Activated CD4-positive, alpha-beta T cell treated with anti-CD3 and anti-CD28 coated beads, Interleukin-2, amount 10 ng/mL, durations not matched to agents 7 days and 5 days (primary cell): Measurements from ENCODE around the gene LRRIQ3. TPM values are rescaled to one million over a fixed set of nuclear protein-coding genes. Genes with fewer than 3 reads are reported as not detected.
"Not testable (repeated sequence)": the region's sequence is repeated elsewhere in the genome, so short reads cannot be mapped to it uniquely, and the experiment has no call there.

ENCODE experiments used
- CTCF ChIA-PET: fragments of 350-600 bp; sonication (Branson Sonifier 250); formaldehyde crosslinking; loops from one replicate; lab custom pipeline; 2021; ENCODE audit warnings: antibody characterized with exemption; lab: Charles Lee
- POLR2A ChIA-PET: fragments of 350-600 bp; sonication (Branson Sonifier 250); formaldehyde crosslinking; loops from one replicate; lab custom pipeline; 2021; ENCODE audit warnings: antibody characterized with exemption; lab: Charles Lee
- DNase-seq: peaks from one replicate; pipeline ENCODE4 v3.0.0-alpha.2; 2020
- H3K27ac Mint-ChIP-seq: one replicate; pipeline ENCODE4 v1.8.0; 2021; ENCODE audit warnings: mild to moderate bottlenecking, moderate library complexity, mixed read lengths
- H3K27me3 Mint-ChIP-seq: one replicate; pipeline ENCODE4 v1.8.0; 2021; ENCODE audit warnings: mixed read lengths
- H3K36me3 Mint-ChIP-seq: one replicate; pipeline ENCODE4 v1.8.0; 2021; ENCODE audit warnings: low read depth, mixed read lengths
- H3K4me1 Mint-ChIP-seq: one replicate; pipeline ENCODE4 v1.8.0; 2021; ENCODE audit warnings: mixed read lengths
- H3K4me3 Mint-ChIP-seq: one replicate; pipeline ENCODE4 v1.8.0; 2021; ENCODE audit warnings: mild to moderate bottlenecking, moderate library complexity, mixed read lengths
- H3K9me3 Mint-ChIP-seq: one replicate; pipeline ENCODE4 v1.8.0; 2021; ENCODE audit warnings: mixed read lengths
- total RNA-seq, 2 experiments: library from RNA; stranded (reverse); gene quantifications; one replicate each; pipeline ENCODE4 v1.2.3, GENCODE V29; 2021

LRRIQ3 gene
- total RNA-seq, 2 experiments from 2014 or later: 1.3 to 1.5 TPM

GRCh38 chr1:74195339-74195738 is 2.6 kb downstream of the LRRIQ3 start:
- no peak overlapping the region for H3K4me3 Mint-ChIP-seq
- peaks cover 27% of the 10 kb centered on the region for H3K4me1 Mint-ChIP-seq
- CTCF ChIA-PET: no interaction called here
- no peak overlapping the region for H3K27ac Mint-ChIP-seq
- H3K9me3 Mint-ChIP-seq: no peaks in the 10 kb centered on the region
- H3K27me3 Mint-ChIP-seq: peaks cover 1% of the 10 kb centered on the region
- H3K36me3 Mint-ChIP-seq: peaks cover 9% of the 10 kb centered on the region
- DNase-seq: no peak
- POLR2A ChIA-PET: no interaction called here

- no peak for DNase-seq
- ChIA-PET CTCF (no interaction called here), POLR2A (no interaction called here)
- Mint-ChIP-seq H3K4me3 (no peak overlapping the region), H3K4me1 (peaks cover 17% of the 10 kb centered on the region), H3K9me3 (no peaks in the 10 kb centered on the region), H3K36me3 (peaks cover 5% of the 10 kb centered on the region), H3K27ac (no peak overlapping the region), H3K27me3 (peaks cover 1% of the 10 kb centered on the region)
Measured at GRCh38 chr1:74193908-74194307, 4.1 kb downstream of the LRRIQ3 start.

GRCh38 chr1:74180490-74180889 is 17.5 kb downstream of the LRRIQ3 start:
- Mint-ChIP-seq H3K4me1 (no peaks in the 10 kb centered on the region), H3K4me3 (no peak overlapping the region), H3K27me3 (no peaks in the 10 kb centered on the region), H3K9me3 (peaks cover under 1% of the 10 kb centered on the region), H3K36me3 (no peaks in the 10 kb centered on the region), H3K27ac (no peak overlapping the region)
- ChIA-PET CTCF (no interaction called here), POLR2A (no interaction called here)
- DNase-seq: no peak

GRCh38 chr1:74174423-74174822 is 23.6 kb downstream of the LRRIQ3 start:
- H3K27ac Mint-ChIP-seq, CTCF ChIA-PET, H3K36me3 Mint-ChIP-seq, POLR2A ChIA-PET, H3K27me3 Mint-ChIP-seq, H3K4me3 Mint-ChIP-seq, DNase-seq, H3K4me1 Mint-ChIP-seq: not testable (repeated sequence)
- peaks cover 13% of the 10 kb centered on the region for H3K9me3 Mint-ChIP-seq

GRCh38 chr1:74162333-74162732 is 35.6 kb downstream of the LRRIQ3 start:
- H3K27me3 Mint-ChIP-seq: no peaks in the 10 kb centered on the region
- ChIA-PET POLR2A (no interaction called here), CTCF (no interaction called here)
- no peak overlapping the region for H3K27ac Mint-ChIP-seq
- H3K4me1 Mint-ChIP-seq: no peaks in the 10 kb centered on the region
- H3K9me3 Mint-ChIP-seq: no peaks in the 10 kb centered on the region
- no peak overlapping the region for H3K4me3 Mint-ChIP-seq
- H3K36me3 Mint-ChIP-seq: no peaks in the 10 kb centered on the region
- no peak for DNase-seq

GRCh38 chr1:74161497-74161896 is 36.5 kb downstream of the LRRIQ3 start:
- Mint-ChIP-seq H3K27ac (no peak overlapping the region), H3K4me1 (no peaks in the 10 kb centered on the region), H3K27me3 (no peaks in the 10 kb centered on the region), H3K9me3 (no peaks in the 10 kb centered on the region), H3K4me3 (no peak overlapping the region), H3K36me3 (no peaks in the 10 kb centered on the region)
- ChIA-PET POLR2A (no interaction called here), CTCF (no interaction called here)
- no peak for DNase-seq

- H3K36me3 Mint-ChIP-seq: no peaks in the 10 kb centered on the region
- POLR2A ChIA-PET: no interaction called here
- no peaks in the 10 kb centered on the region for H3K27me3 Mint-ChIP-seq
- H3K27ac Mint-ChIP-seq: no peak overlapping the region
- no peaks in the 10 kb centered on the region for H3K9me3 Mint-ChIP-seq
- CTCF ChIA-PET: no interaction called here
- H3K4me3 Mint-ChIP-seq: no peak overlapping the region
- no peaks in the 10 kb centered on the region for H3K4me1 Mint-ChIP-seq
- no peak for DNase-seq
Measured at GRCh38 chr1:74160046-74160445, 37.9 kb downstream of the LRRIQ3 start.

- Mint-ChIP-seq H3K9me3 (no peaks in the 10 kb centered on the region), H3K4me3 (no peak overlapping the region), H3K36me3 (no peaks in the 10 kb centered on the region), H3K27me3 (no peaks in the 10 kb centered on the region), H3K27ac (no peak overlapping the region), H3K4me1 (no peaks in the 10 kb centered on the region)
- ChIA-PET POLR2A (no interaction called here), CTCF (no interaction called here)
- DNase-seq: no peak
Measured at GRCh38 chr1:74145086-74145485, 52.9 kb downstream of the LRRIQ3 start.

GRCh38 chr1:74117370-74117769 is 80.6 kb downstream of the LRRIQ3 start:
- CTCF ChIA-PET, H3K4me1 Mint-ChIP-seq, DNase-seq, H3K4me3 Mint-ChIP-seq, POLR2A ChIA-PET, H3K27ac Mint-ChIP-seq, H3K9me3 Mint-ChIP-seq, H3K36me3 Mint-ChIP-seq, H3K27me3 Mint-ChIP-seq: not testable (repeated sequence)

- H3K4me3 Mint-ChIP-seq: no peak overlapping the region
- DNase-seq: no peak
- no peak overlapping the region for H3K27ac Mint-ChIP-seq
- ChIA-PET CTCF (no interaction called here), POLR2A (no interaction called here)
- H3K27me3 Mint-ChIP-seq: no peaks in the 10 kb centered on the region
- H3K9me3 Mint-ChIP-seq: no peaks in the 10 kb centered on the region
- no peaks in the 10 kb centered on the region for H3K36me3 Mint-ChIP-seq
- H3K4me1 Mint-ChIP-seq: no peaks in the 10 kb centered on the region
Measured at GRCh38 chr1:74113333-74113732, 84.6 kb downstream of the LRRIQ3 start.

- no peaks in the 10 kb centered on the region for H3K9me3 Mint-ChIP-seq
- H3K27me3 Mint-ChIP-seq: no peaks in the 10 kb centered on the region
- no peaks in the 10 kb centered on the region for H3K4me1 Mint-ChIP-seq
- no peak overlapping the region for H3K4me3 Mint-ChIP-seq
- ChIA-PET CTCF (no interaction called here), POLR2A (no interaction called here)
- H3K27ac Mint-ChIP-seq: no peak overlapping the region
- no peak for DNase-seq
- H3K36me3 Mint-ChIP-seq: no peaks in the 10 kb centered on the region
Measured at GRCh38 chr1:74107394-74107793, 90.6 kb downstream of the LRRIQ3 start.

GRCh38 chr1:74091371-74091770 is 106.6 kb downstream of the LRRIQ3 start:
- Mint-ChIP-seq H3K36me3 (no peaks in the 10 kb centered on the region), H3K4me3 (no peak overlapping the region), H3K9me3 (peaks cover 8% of the 10 kb centered on the region), H3K27me3 (no peaks in the 10 kb centered on the region), H3K4me1 (no peaks in the 10 kb centered on the region), H3K27ac (no peak overlapping the region)
- CTCF ChIA-PET: no interaction called here
- POLR2A ChIA-PET: no interaction called here
- no peak for DNase-seq

GRCh38 chr1:74083128-74083527 is 114.8 kb downstream of the LRRIQ3 start:
- no peaks in the 10 kb centered on the region for H3K9me3 Mint-ChIP-seq
- no peaks in the 10 kb centered on the region for H3K27me3 Mint-ChIP-seq
- POLR2A ChIA-PET: no interaction called here
- no peak overlapping the region for H3K4me3 Mint-ChIP-seq
- CTCF ChIA-PET: no interaction called here
- H3K36me3 Mint-ChIP-seq: no peaks in the 10 kb centered on the region
- H3K27ac Mint-ChIP-seq: no peak overlapping the region
- H3K4me1 Mint-ChIP-seq: no peaks in the 10 kb centered on the region
- DNase-seq: no peak

GRCh38 chr1:74065081-74065480 is 132.9 kb downstream of the LRRIQ3 start:
- no peaks in the 10 kb centered on the region for H3K36me3 Mint-ChIP-seq
- ChIA-PET CTCF (no interaction called here), POLR2A (no interaction called here)
- H3K4me3 Mint-ChIP-seq: no peak overlapping the region
- DNase-seq: no peak
- no peaks in the 10 kb centered on the region for H3K4me1 Mint-ChIP-seq
- no peak overlapping the region for H3K27ac Mint-ChIP-seq
- H3K9me3 Mint-ChIP-seq: no peaks in the 10 kb centered on the region
- no peaks in the 10 kb centered on the region for H3K27me3 Mint-ChIP-seq
